Karpas-422 (cell line): ENCODE data around the gene RMRP. TPM values are rescaled to one million over a fixed set of nuclear protein-coding genes. Genes with fewer than 3 reads are reported as not detected.

Experiments used
- DNase-seq: peaks from one replicate; pipeline ENCODE4 v3.0.0-alpha.2; 2015
- H2AFZ ChIP-seq: fragments of 200-600 bp; sonication (generic); 2 replicates; pipeline ENCODE4 v1.6.1; 2014; ENCODE audit warnings: antibody characterized with exemption, low read length, mixed read lengths
- H3K27ac ChIP-seq: fragments of 200-600 bp; sonication (generic); 2 replicates; pipeline ENCODE4 v1.5.1; 2014; ENCODE audit warnings: mild to moderate bottlenecking, low read length, moderate library complexity
- H3K27me3 ChIP-seq: fragments of 200-600 bp; sonication (generic); 2 replicates; pipeline ENCODE4 v1.6.1; 2014; ENCODE audit warnings: low read length, mixed read lengths
- H3K36me3 ChIP-seq: fragments of 200-600 bp; sonication (generic); 2 replicates; pipeline ENCODE4 v1.6.1; 2014; ENCODE audit warnings: low read length, mixed read lengths; ENCODE audit not compliant: insufficient read depth
- H3K4me1 ChIP-seq: fragments of 200-600 bp; sonication (generic); 2 replicates; pipeline ENCODE4 v1.6.1; 2014; ENCODE audit warnings: mild to moderate bottlenecking, low read length, mixed read lengths
- H3K4me2 ChIP-seq: fragments of 200-600 bp; sonication (generic); 2 replicates; pipeline ENCODE4 v1.6.1; 2014; ENCODE audit warnings: low read length, low read depth, mild to moderate bottlenecking; ENCODE audit not compliant: poor library complexity, severe bottlenecking
- H3K4me3 ChIP-seq: fragments of 200-600 bp; sonication (generic); 2 replicates; pipeline ENCODE4 v1.5.1; 2014; ENCODE audit warnings: mild to moderate bottlenecking, antibody characterized with exemption, low read length, mixed read lengths
- H3K79me2 ChIP-seq: fragments of 200-600 bp; sonication (generic); 2 replicates; pipeline ENCODE4 v1.6.1; 2014; ENCODE audit warnings: mild to moderate bottlenecking, low read length, mixed read lengths
- H3K9ac ChIP-seq: fragments of 200-600 bp; sonication (generic); 2 replicates; pipeline ENCODE4 v1.6.0; 2014; ENCODE audit warnings: low read length
- H3K9me2 ChIP-seq: fragments of 200-600 bp; sonication (generic), shearing (Covaris generic); replicated peaks from 2 replicates; pipeline ENCODE4 v1.6.0; 2014; ENCODE audit warnings: mild to moderate bottlenecking, low read length, moderate library complexity; ENCODE audit not compliant: insufficient read depth
- H3K9me3 ChIP-seq: fragments of 300-700, 200-600 bp; sonication (generic); 2 replicates; pipeline ENCODE4 v1.6.1; 2014; ENCODE audit warnings: low read length, mixed read lengths
- H4K20me1 ChIP-seq: fragments of 200-600 bp; sonication (generic); 2 replicates; pipeline ENCODE4 v1.6.1; 2014; ENCODE audit warnings: mild to moderate bottlenecking, antibody characterized with exemption, low read length, low read depth; ENCODE audit not compliant: insufficient read depth
- total RNA-seq: library from RNA; depleted of rRNA; stranded (reverse); fragments of >200 nt; shearing (Covaris generic); gene quantifications from 2 replicates; pipeline ENCODE4 v1.2.3, GENCODE V29; 2014; ENCODE audit warnings: low replicate concordance

RMRP gene
- total RNA-seq, 1 experiment from 2014 or later, result 56,129 TPM

GRCh38 chr9:35675732-35676392 is 18.0 kb upstream of the RMRP start:
- no peak overlapping the region for H3K4me3 ChIP-seq
- H3K9me2 ChIP-seq, result no peaks in the 10 kb centered on the region
- H3K27ac ChIP-seq, result no peak overlapping the region
- H3K4me1 ChIP-seq, result peaks cover 22% of the 10 kb centered on the region
- H3K36me3 ChIP-seq, result no peaks in the 10 kb centered on the region
- no peak overlapping the region for H3K4me2 ChIP-seq
- DNase-seq, result no peak
- no peaks in the 10 kb centered on the region for H3K79me2 ChIP-seq
- no peaks in the 10 kb centered on the region for H3K9me3 ChIP-seq
- no peak overlapping the region for H2AFZ ChIP-seq
- no peaks in the 10 kb centered on the region for H4K20me1 ChIP-seq
- H3K9ac ChIP-seq, result no peak overlapping the region
- H3K27me3 ChIP-seq, result no peaks in the 10 kb centered on the region

DNA sequence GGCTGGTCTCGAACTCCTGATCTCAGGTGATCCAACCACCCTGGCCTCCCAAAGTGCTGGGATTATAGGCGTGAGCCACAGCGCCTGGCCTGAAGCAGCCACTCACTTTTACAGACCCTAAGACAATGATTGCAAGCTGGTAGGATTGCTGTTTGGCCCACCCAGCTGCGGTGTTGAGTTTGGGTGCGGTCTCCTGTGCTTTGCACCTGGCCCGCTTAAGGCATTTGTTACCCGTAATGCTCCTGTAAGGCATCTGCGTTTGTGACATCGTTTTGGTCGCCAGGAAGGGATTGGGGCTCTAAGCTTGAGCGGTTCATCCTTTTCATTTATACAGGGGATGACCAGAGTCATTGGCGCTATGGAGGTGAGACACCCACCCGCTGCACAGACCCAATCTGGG is 17.4 kb upstream of the RMRP start:
- H4K20me1 ChIP-seq, result no peaks in the 10 kb centered on the region
- no peak overlapping the region for H2AFZ ChIP-seq
- H3K9me3 ChIP-seq, result no peaks in the 10 kb centered on the region
- no peak for DNase-seq
- no peak overlapping the region; the same call in 1 of the 2 replicates for H3K4me3 ChIP-seq
- no peaks in the 10 kb centered on the region for H3K27me3 ChIP-seq
- H3K27ac ChIP-seq, result no peak overlapping the region
- H3K36me3 ChIP-seq, result no peaks in the 10 kb centered on the region
- peak overlapping the region; percentile 37; the same call in 1 of the 2 replicates for H3K9ac ChIP-seq
- H3K9me2 ChIP-seq, result no peaks in the 10 kb centered on the region
- H3K79me2 ChIP-seq, result no peaks in the 10 kb centered on the region
- H3K4me1 ChIP-seq, result peaks cover 16% of the 10 kb centered on the region
- H3K4me2 ChIP-seq, result no peak overlapping the region

- Histone ChIP-seq H4K20me1 (no peaks in the 10 kb centered on the region), H3K79me2 (no peaks in the 10 kb centered on the region), H3K4me2 (peak overlapping the region; percentile 60), H3K27me3 (no peaks in the 10 kb centered on the region), H3K9ac (peak overlapping the region; percentile 63), H3K9me2 (no peaks in the 10 kb centered on the region), H3K27ac (no peak overlapping the region), H3K36me3 (no peaks in the 10 kb centered on the region), H3K9me3 (no peaks in the 10 kb centered on the region), H3K4me1 (peaks cover 12% of the 10 kb centered on the region), H3K4me3 (peak overlapping the region; percentile 62; the same call in 1 of the 2 replicates), H2AFZ (peak overlapping the region; percentile 22; the same call in 1 of the 2 replicates)
- no peak for DNase-seq
Measured at GRCh38 chr9:35674025-35674361, 16.2 kb upstream of the RMRP start.

DNA sequence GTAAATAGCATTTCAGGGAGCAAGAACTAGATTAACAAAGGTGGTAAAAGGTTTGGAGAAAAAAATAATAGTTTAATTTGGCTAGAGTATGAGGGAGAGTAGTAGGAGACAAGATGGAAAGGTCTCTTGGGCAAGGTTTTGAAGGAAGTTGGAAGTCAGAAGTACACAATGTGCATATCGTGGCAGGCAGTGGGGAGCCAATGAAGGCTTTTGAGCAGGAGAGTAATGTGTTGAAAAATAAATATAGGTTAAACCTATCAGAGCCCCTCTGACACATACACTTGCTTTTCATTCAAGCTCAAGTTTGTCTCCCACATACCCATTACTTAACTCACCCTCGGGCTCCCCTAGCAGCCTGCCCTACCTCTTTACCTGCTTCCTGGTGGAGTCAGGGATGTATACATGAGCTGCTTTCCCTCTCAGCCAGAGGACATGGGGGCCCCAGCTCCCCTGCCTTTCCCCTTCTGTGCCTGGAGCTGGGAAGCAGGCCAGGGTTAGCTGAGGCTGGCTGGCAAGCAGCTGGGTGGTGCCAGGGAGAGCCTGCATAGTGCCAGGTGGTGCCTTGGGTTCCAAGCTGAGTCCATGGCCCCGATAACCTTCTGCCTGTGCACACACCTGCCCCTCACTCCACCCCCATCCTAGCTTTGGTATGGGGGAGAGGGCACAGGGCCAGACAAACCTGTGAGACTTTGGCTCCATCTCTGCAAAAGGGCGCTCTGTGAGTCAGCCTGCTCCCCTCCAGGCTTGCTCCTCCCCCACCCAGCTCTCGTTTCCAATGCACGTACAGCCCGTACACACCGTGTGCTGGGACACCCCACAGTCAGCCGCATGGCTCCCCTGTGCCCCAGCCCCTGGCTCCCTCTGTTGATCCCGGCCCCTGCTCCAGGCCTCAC is 15.6 kb upstream of the RMRP start, which contains the start of gene CA9:
TSS of gene CA9 (plus strand) at position 797 of the 893 bp plus-strand sequence. CDS start at position 829, 32 bp downstream.
- Histone ChIP-seq H2AFZ (peak within 1 kb of the TSS; percentile 22; the same call in 1 of the 2 replicates), H3K9me2 (no peaks in the 10 kb centered on the region), H4K20me1 (no peaks in the 10 kb centered on the region), H3K9ac (peak within 1 kb of the TSS; percentile 63), H3K36me3 (no peaks in the 10 kb centered on the region), H3K4me1 (peaks cover 12% of the 10 kb centered on the region), H3K27ac (no peak within 1 kb of the TSS), H3K4me3 (peak within 1 kb of the TSS; percentile 62; the same call in 1 of the 2 replicates), H3K4me2 (peak within 1 kb of the TSS; percentile 60), H3K9me3 (no peaks in the 10 kb centered on the region), H3K27me3 (no peaks in the 10 kb centered on the region), H3K79me2 (no peaks in the 10 kb centered on the region)
- no peak for DNase-seq

- no peak overlapping the region for H3K9ac ChIP-seq
- no peaks in the 10 kb centered on the region for H3K27me3 ChIP-seq
- H2AFZ ChIP-seq, result no peak overlapping the region
- no peaks in the 10 kb centered on the region for H4K20me1 ChIP-seq
- H3K36me3 ChIP-seq, result no peaks in the 10 kb centered on the region
- H3K4me3 ChIP-seq, result no peak overlapping the region
- H3K79me2 ChIP-seq, result peaks cover 4% of the 10 kb centered on the region
- no peaks in the 10 kb centered on the region for H3K9me2 ChIP-seq
- DNase-seq, result no peak
- no peaks in the 10 kb centered on the region for H3K9me3 ChIP-seq
- no peak overlapping the region for H3K4me2 ChIP-seq
- no peak overlapping the region for H3K27ac ChIP-seq
- peaks cover 21% of the 10 kb centered on the region for H3K4me1 ChIP-seq
Measured at GRCh38 chr9:35669331-35670145, 11.7 kb upstream of the RMRP start.

DNA sequence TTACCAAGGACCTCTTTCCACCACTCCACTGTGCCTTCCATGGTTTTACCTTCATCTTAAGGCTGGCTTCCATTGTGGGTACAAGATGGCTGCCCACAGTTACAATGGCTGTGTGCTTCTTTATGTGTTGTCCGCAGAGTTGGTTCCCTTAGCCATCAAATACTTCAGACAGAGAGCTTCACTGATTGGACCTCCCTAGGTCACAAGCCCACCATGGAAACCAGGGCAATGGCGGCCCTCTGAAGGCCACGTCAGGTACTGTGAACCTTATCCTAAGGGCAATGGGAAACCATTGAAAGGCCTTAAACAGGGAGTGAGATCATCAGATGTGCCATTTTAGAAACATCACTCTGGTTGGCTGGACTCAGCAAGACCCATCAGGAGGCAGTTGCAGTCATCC is 10.1 kb upstream of the RMRP start:
- no peaks in the 10 kb centered on the region for H4K20me1 ChIP-seq
- no peaks in the 10 kb centered on the region for H3K9me3 ChIP-seq
- no peak for DNase-seq
- H3K27ac ChIP-seq, result no peak overlapping the region
- no peak overlapping the region for H3K9ac ChIP-seq
- peaks cover 25% of the 10 kb centered on the region for H3K4me1 ChIP-seq
- H3K27me3 ChIP-seq, result no peaks in the 10 kb centered on the region
- no peak overlapping the region for H3K4me2 ChIP-seq
- no peak overlapping the region for H3K4me3 ChIP-seq
- H3K36me3 ChIP-seq, result peaks cover 3% of the 10 kb centered on the region; the same call in 1 of the 2 replicates
- H3K79me2 ChIP-seq, result peaks cover 20% of the 10 kb centered on the region
- H2AFZ ChIP-seq, result no peak overlapping the region
- H3K9me2 ChIP-seq, result no peaks in the 10 kb centered on the region

- no peaks in the 10 kb centered on the region for H3K9me2 ChIP-seq
- H2AFZ ChIP-seq, result no peak overlapping the region
- H3K79me2 ChIP-seq, result peaks cover 32% of the 10 kb centered on the region
- no peak overlapping the region for H3K4me2 ChIP-seq
- DNase-seq, result no peak
- H3K4me1 ChIP-seq, result peaks cover 39% of the 10 kb centered on the region
- no peaks in the 10 kb centered on the region for H4K20me1 ChIP-seq
- peaks cover 14% of the 10 kb centered on the region; the same call in 1 of the 2 replicates for H3K36me3 ChIP-seq
- no peaks in the 10 kb centered on the region for H3K27me3 ChIP-seq
- H3K4me3 ChIP-seq, result no peak overlapping the region
- H3K9me3 ChIP-seq, result no peaks in the 10 kb centered on the region
- H3K9ac ChIP-seq, result no peak overlapping the region
- H3K27ac ChIP-seq, result no peak overlapping the region
Measured at GRCh38 chr9:35666549-35666948, 8.7 kb upstream of the RMRP start.
